IMR-90 (cell line): ENCODE measurements around the gene GPR161. TPM values are rescaled to one million over a fixed set of nuclear protein-coding genes. Genes with fewer than 3 reads are reported as not detected.

ENCODE experiments used
- ATAC-seq: fragments of 200-7000 bp; cut with Tn5 transposase; 2 replicates; pipeline ENCODE4 v1.9.1; 2020; ENCODE audit warnings: low read depth, mild to moderate bottlenecking, moderate library complexity
- BruUV-seq: library from RNA; stranded (reverse); fragments of 400-500 nt; replicated peaks from 2 replicates; lab custom pipeline; 2021; lab: Mats Ljungman, UMichigan
- CTCF ChIA-PET: fragments of 300-600 bp; formaldehyde crosslinking; extraction: SDS; loops from one replicate; lab custom pipeline; 2021; ENCODE audit warnings: antibody characterized with exemption; lab: Yijun Ruan, JAX
- POLR2A ChIA-PET: fragments of 300-600 bp; sonication (Branson Sonifier 250); formaldehyde crosslinking; loops from one replicate; lab custom pipeline; 2022; ENCODE audit warnings: antibody characterized with exemption; ENCODE audit not compliant: unreplicated experiment; lab: Charles Lee
- DNase-seq: peaks from one replicate; pipeline ENCODE4 v3.0.0; 2013
- H2AFZ ChIP-seq: replicated peaks from 2 replicates; pipeline ENCODE3; 2013; ENCODE audit warnings: low read length, mild to moderate bottlenecking; ENCODE audit not compliant: poor library complexity
- H2AK5ac ChIP-seq: 2 replicates; pipeline ENCODE4 v1.6.1; 2013; ENCODE audit warnings: low read depth, low read length, inconsistent platforms
- H2AK9ac ChIP-seq: replicated peaks from 2 replicates; pipeline ENCODE3; 2013; ENCODE audit warnings: mild to moderate bottlenecking, low read depth, low read length, moderate library complexity; ENCODE audit not compliant: poor library complexity
- H2BK120ac ChIP-seq: 2 replicates; pipeline ENCODE4 v1.6.1; 2013; ENCODE audit warnings: low read depth, low read length, inconsistent platforms
- H2BK15ac ChIP-seq: 3 replicates; pipeline ENCODE4 v1.6.1; 2013; ENCODE audit warnings: low read depth, low read length, inconsistent platforms
- H2BK20ac ChIP-seq: 2 replicates; pipeline ENCODE4 v1.6.1; 2013; ENCODE audit warnings: low read depth, mild to moderate bottlenecking, inconsistent platforms, low read length, moderate library complexity
- H2BK5ac ChIP-seq: 2 replicates; pipeline ENCODE4 v1.6.1; 2013; ENCODE audit warnings: mild to moderate bottlenecking, low read depth, low read length, inconsistent platforms; ENCODE audit not compliant: poor library complexity, severe bottlenecking
- H3K14ac ChIP-seq: replicated peaks from 2 replicates; pipeline ENCODE4 v1.6.1; 2013; ENCODE audit warnings: low read depth, low read length, inconsistent platforms
- H3K18ac ChIP-seq: 2 replicates; pipeline ENCODE4 v1.6.1; 2013; ENCODE audit warnings: low read depth, low read length, control low read depth
- H3K23ac ChIP-seq: 2 replicates; pipeline ENCODE4 v1.6.1; 2013; ENCODE audit warnings: low read depth, low read length, inconsistent platforms
- H3K27ac ChIP-seq: 2 replicates; pipeline ENCODE4 v1.5.1; 2013; ENCODE audit warnings: mild to moderate bottlenecking, control low read depth, low read length; ENCODE audit not compliant: insufficient read depth
- H3K27me3 ChIP-seq: 2 replicates; pipeline ENCODE4 v1.6.1; 2013; ENCODE audit warnings: low read length; ENCODE audit not compliant: control insufficient read depth, insufficient read depth
- H3K36me3 ChIP-seq: 2 replicates; pipeline ENCODE4 v1.6.1; 2013; ENCODE audit warnings: low read length, mixed read lengths; ENCODE audit not compliant: control insufficient read depth, insufficient read depth
- H3K4ac ChIP-seq: 2 replicates; pipeline ENCODE4 v1.6.1; 2013; ENCODE audit warnings: low read depth, low read length, inconsistent platforms
- H3K4me1 ChIP-seq: 2 replicates; pipeline ENCODE4 v1.6.1; 2013; ENCODE audit warnings: low read length, mixed read lengths; ENCODE audit not compliant: control insufficient read depth, insufficient read depth
- H3K4me2 ChIP-seq: 2 replicates; pipeline ENCODE4 v1.6.1; 2013; ENCODE audit warnings: low read depth, mild to moderate bottlenecking, control low read depth, low read length, moderate library complexity
- H3K4me3 ChIP-seq: 2 replicates; pipeline ENCODE4 v1.5.1; 2013; ENCODE audit warnings: low read depth, mild to moderate bottlenecking, control low read depth, low read length, moderate library complexity; ENCODE audit not compliant: insufficient read depth
- H3K56ac ChIP-seq: 2 replicates; pipeline ENCODE4 v1.6.1; 2013; ENCODE audit warnings: low read length, inconsistent platforms; ENCODE audit not compliant: insufficient read depth; ENCODE audit errors: extremely low read depth
- H3K79me1 ChIP-seq, 2 experiments: 2 replicates each; pipeline ENCODE4 v1.6.1; 2013; ENCODE audit warnings: low read length in 2 of 2, inconsistent platforms in 1 of 2, low read depth in 1 of 2
- H3K9ac ChIP-seq: 2 replicates; pipeline ENCODE4 v1.6.1; 2013; ENCODE audit warnings: low read depth, low read length, control low read depth
- H3K9me1 ChIP-seq: 2 replicates; pipeline ENCODE4 v1.6.1; 2013; ENCODE audit warnings: low read length, inconsistent platforms; ENCODE audit not compliant: insufficient read depth
- H3K9me3 ChIP-seq: 2 replicates; pipeline ENCODE4 v1.6.1; 2013; ENCODE audit warnings: low read length; ENCODE audit not compliant: control insufficient read depth, insufficient read depth
- H4K20me1 ChIP-seq: 2 replicates; pipeline ENCODE4 v1.6.1; 2013; ENCODE audit warnings: low read length, inconsistent platforms; ENCODE audit not compliant: insufficient read depth
- H4K5ac ChIP-seq: 2 replicates; pipeline ENCODE4 v1.6.1; 2013; ENCODE audit warnings: mild to moderate bottlenecking, low read depth, low read length, control low read depth
- H4K8ac ChIP-seq, 2 experiments: 2 replicates each; pipeline ENCODE4 v1.6.1; 2013; ENCODE audit warnings: low read depth in 2 of 2, low read length in 2 of 2, control low read depth in 1 of 2, inconsistent platforms in 1 of 2
- H4K91ac ChIP-seq: 2 replicates; pipeline ENCODE4 v1.6.1; 2013; ENCODE audit warnings: low read depth, low read length, inconsistent platforms; ENCODE audit not compliant: insufficient read depth
- BHLHE40 ChIP-seq: fragments of 150-350 bp; IDR thresholded peaks from 2 replicates; pipeline ENCODE4 v1.6.1; 2016; ENCODE audit warnings: mild to moderate bottlenecking, low read depth, low read length
- CEBPB ChIP-seq: IDR thresholded peaks from 2 replicates; pipeline ENCODE4 v1.6.1; 2012; ENCODE audit warnings: low read depth, low read length, improper control_type of control experiment
- CHD1 ChIP-seq: IDR thresholded peaks from 2 replicates; pipeline ENCODE4 v1.6.1; 2012; ENCODE audit warnings: low read depth, low read length, improper control_type of control experiment
- FOS ChIP-seq: fragments of 150-350 bp; IDR thresholded peaks from 2 replicates; pipeline ENCODE4 v1.6.1; 2016; ENCODE audit warnings: low read depth, low read length
- MAZ ChIP-seq: IDR thresholded peaks from 2 replicates; pipeline ENCODE4 v1.6.1; 2012; ENCODE audit warnings: low read depth, mild to moderate bottlenecking, low read length, improper control_type of control experiment, moderate library complexity, borderline replicate concordance
- MXI1 ChIP-seq: IDR thresholded peaks from 2 replicates; pipeline ENCODE4 v1.6.1; 2012; ENCODE audit warnings: low read depth, mild to moderate bottlenecking, low read length, moderate library complexity, borderline replicate concordance
- POLR2A ChIP-seq: IDR thresholded peaks from 2 replicates; pipeline ENCODE4 v1.6.1; 2012; ENCODE audit warnings: mild to moderate bottlenecking, low read depth, low read length
- RAD21 ChIP-seq: IDR thresholded peaks from 2 replicates; pipeline ENCODE4 v1.6.1; 2012; ENCODE audit warnings: low read length, improper control_type of control experiment
- RCOR1 ChIP-seq: IDR thresholded peaks from 2 replicates; pipeline ENCODE4 v1.6.1; 2012; ENCODE audit warnings: mild to moderate bottlenecking, low read length, improper control_type of control experiment; ENCODE audit not compliant: insufficient replicate concordance
- RFX5 ChIP-seq: IDR thresholded peaks from 2 replicates; pipeline ENCODE4 v1.8.0; 2012; ENCODE audit warnings: low read depth, mild to moderate bottlenecking, low read length, moderate library complexity
- SMC3 ChIP-seq: fragments of 150-350 bp; IDR thresholded peaks from 2 replicates; pipeline ENCODE4 v1.6.1; 2016; ENCODE audit warnings: low read depth, mild to moderate bottlenecking, antibody characterized with exemption, low read length, moderate library complexity
- WGBS, 2 experiments: methylation state at CpG; one replicate each; pipeline versions ENCODE4 v1.1.5 to v1.1.7; 2013; ENCODE audit warnings: missing lambda C conversion rate in 2 of 2; ENCODE audit not compliant: insufficient read length in 1 of 2; ENCODE audit errors: extremely low coverage in 2 of 2; 5-methylcytosine and 5-hydroxymethylcytosine counted together
- dilution Hi-C: fragments of 300-500 bp; cut with HindIII; formaldehyde crosslinking; loops from one replicate; pipeline ENCODE4 v1.14.3; 2018; ENCODE audit warnings: low sequenced_read_pairs; ENCODE audit not compliant: unreplicated experiment
- in situ Hi-C: fragments of 300-500 bp; cut with MboI; formaldehyde crosslinking; loops from 3 replicates; pipeline ENCODE4 v1.14.3; 2019; ENCODE audit warnings: low sequenced_read_pairs, inconsistent platforms, mixed read lengths
- intact Hi-C: fragments of 100-400 bp; cut with micrococcal nuclease; formaldehyde crosslinking; loops from 2 replicates; pipeline ENCODE4 v1.10.0; 2022
- polyA plus RNA-seq, 3 experiments: library from polyadenylated mRNA; depleted of rRNA; stranded (reverse); fragments of >200 nt; gene quantifications; 2 replicates each; pipeline ENCODE4 v1.2.3, GENCODE V29; 2012; ENCODE audit warnings: low replicate concordance in 1 of 3
- total RNA-seq: library from RNA; depleted of rRNA; stranded (reverse); fragments of >200 nt; gene quantifications from 2 replicates; pipeline ENCODE4 v1.2.3, GENCODE V29; 2012
- TF ChIP-seq, protein P1 (sequence below): conservative IDR thresholded peaks from 2 replicates; pipeline ENCODE4 v1.5.1; 2012; ENCODE audit warnings: mild to moderate bottlenecking, low read depth, low read length, improper control_type of control experiment
- TF ChIP-seq, protein P2 (sequence below): fragments of 150-350 bp; IDR thresholded peaks from 2 replicates; pipeline ENCODE4 v1.6.1; 2017; ENCODE audit warnings: mild to moderate bottlenecking, antibody characterized with exemption, low read length, low read depth

The GPR161 gene
- total and polyA plus RNA-seq, 2 of the 4 experiments (the other 2 are of a cell fraction): 12.5 to 13.3 TPM

DNA sequence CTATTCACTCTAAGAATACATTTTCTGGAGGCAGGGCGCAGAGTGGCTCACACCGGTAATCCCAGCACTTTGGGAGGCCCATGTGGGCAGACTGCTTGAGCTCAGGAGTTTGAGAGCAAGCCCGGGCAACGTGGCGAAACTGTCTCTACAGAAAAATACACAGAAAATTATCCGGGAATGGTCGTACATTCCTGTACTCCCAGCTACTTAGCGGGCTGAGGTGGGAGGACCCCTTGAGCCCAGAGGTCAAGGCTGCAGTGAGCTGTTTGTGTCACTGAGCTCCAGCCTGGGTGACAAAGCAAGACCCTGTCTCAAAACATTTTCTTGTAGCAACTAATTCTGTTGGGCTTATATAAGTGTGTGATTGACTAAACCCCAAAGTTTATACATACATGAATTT lies 30.5 kb downstream of the GPR161 start:
- DNase-seq (no peak), ATAC-seq (no peak)
- Histone ChIP-seq H4K8ac (no peak overlapping the region), H2BK20ac (no peak overlapping the region), H3K4ac (no peak overlapping the region), H3K79me1 (peaks cover 4 to 15% of the 10 kb centered on the region in 2 experiments; a peak in 2 of 4 replicates), H4K91ac (no peak overlapping the region), H2BK120ac (no peak overlapping the region), H2AK5ac (no peak overlapping the region), H3K18ac (no peak overlapping the region), H3K36me3 (peaks cover 18% of the 10 kb centered on the region), H3K56ac (no peak overlapping the region), H3K4me2 (no peak overlapping the region), H3K9ac (no peak overlapping the region), H4K5ac (no peak overlapping the region), H2BK5ac (no peak overlapping the region), H2BK15ac (no peak overlapping the region), H3K14ac (no peak overlapping the region), H2AFZ (no peak overlapping the region), H3K23ac (no peak overlapping the region), H4K20me1 (no peaks in the 10 kb centered on the region), H3K27me3 (no peaks in the 10 kb centered on the region), H3K4me1 (no peaks in the 10 kb centered on the region), H2AK9ac (no peak overlapping the region), H3K4me3 (no peak overlapping the region), H3K9me3 (no peaks in the 10 kb centered on the region), H3K27ac (no peak overlapping the region), H3K9me1 (peaks cover 10% of the 10 kb centered on the region; the same call in 1 of the 2 replicates)
- CTCF ChIA-PET: interaction anchor here (0.9 to 1.6 kb wide), 2 partner anchors 9 to 24 kb away, joined by 3 to 4 read pairs; no protein-coding TSS in a partner anchor
- dilution Hi-C loops (no loop called here), intact Hi-C loops (no loop called here), in situ Hi-C loops (no loop called here)
- WGBS, 2 experiments: 80% methylated on average over 2 of the region's 8 CpGs; no CpG with 5 or more reads in 1 of the 2 experiments
- BruUV-seq: no TSS peak
- POLR2A ChIA-PET: no interaction called here
- no peak for TF ChIP-seq RCOR1
- TF ChIP-seq, protein P1, sequence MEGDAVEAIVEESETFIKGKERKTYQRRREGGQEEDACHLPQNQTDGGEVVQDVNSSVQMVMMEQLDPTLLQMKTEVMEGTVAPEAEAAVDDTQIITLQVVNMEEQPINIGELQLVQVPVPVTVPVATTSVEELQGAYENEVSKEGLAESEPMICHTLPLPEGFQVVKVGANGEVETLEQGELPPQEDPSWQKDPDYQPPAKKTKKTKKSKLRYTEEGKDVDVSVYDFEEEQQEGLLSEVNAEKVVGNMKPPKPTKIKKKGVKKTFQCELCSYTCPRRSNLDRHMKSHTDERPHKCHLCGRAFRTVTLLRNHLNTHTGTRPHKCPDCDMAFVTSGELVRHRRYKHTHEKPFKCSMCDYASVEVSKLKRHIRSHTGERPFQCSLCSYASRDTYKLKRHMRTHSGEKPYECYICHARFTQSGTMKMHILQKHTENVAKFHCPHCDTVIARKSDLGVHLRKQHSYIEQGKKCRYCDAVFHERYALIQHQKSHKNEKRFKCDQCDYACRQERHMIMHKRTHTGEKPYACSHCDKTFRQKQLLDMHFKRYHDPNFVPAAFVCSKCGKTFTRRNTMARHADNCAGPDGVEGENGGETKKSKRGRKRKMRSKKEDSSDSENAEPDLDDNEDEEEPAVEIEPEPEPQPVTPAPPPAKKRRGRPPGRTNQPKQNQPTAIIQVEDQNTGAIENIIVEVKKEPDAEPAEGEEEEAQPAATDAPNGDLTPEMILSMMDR: no peak
- no peak for TF ChIP-seq MAZ
- no peak for TF ChIP-seq POLR2A
- no peak for TF ChIP-seq BHLHE40
- TF ChIP-seq CHD1: no peak
- TF ChIP-seq FOS: no peak
- TF ChIP-seq CEBPB: no peak
- no peak for TF ChIP-seq MXI1
- TF ChIP-seq RFX5: no peak
- TF ChIP-seq, protein P2, sequence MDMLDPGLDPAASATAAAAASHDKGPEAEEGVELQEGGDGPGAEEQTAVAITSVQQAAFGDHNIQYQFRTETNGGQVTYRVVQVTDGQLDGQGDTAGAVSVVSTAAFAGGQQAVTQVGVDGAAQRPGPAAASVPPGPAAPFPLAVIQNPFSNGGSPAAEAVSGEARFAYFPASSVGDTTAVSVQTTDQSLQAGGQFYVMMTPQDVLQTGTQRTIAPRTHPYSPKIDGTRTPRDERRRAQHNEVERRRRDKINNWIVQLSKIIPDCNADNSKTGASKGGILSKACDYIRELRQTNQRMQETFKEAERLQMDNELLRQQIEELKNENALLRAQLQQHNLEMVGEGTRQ: no peak
- no peak for TF ChIP-seq RAD21
- TF ChIP-seq SMC3: no peak
